BLaER1 (cell line): ENCODE measurements around the gene FERMT3.

Experiments
- H3K27ac ChIP-seq: shearing (Covaris generic); formaldehyde crosslinking; 2 replicates; pipeline ENCODE4 v1.8.1; 2022
- H3K27me3 ChIP-seq: shearing (Covaris generic); formaldehyde crosslinking; 2 replicates; pipeline ENCODE4 v1.8.1; 2022
- H3K36me3 ChIP-seq: shearing (Covaris generic); formaldehyde crosslinking; 2 replicates; pipeline ENCODE4 v1.8.1; 2022
- H3K4me1 ChIP-seq: shearing (Covaris generic); formaldehyde crosslinking; 2 replicates; pipeline ENCODE4 v1.8.1; 2022
- H3K4me2 ChIP-seq: shearing (Covaris generic); formaldehyde crosslinking; 2 replicates; pipeline ENCODE4 v1.8.1; 2022
- H3K4me3 ChIP-seq: shearing (Covaris generic); formaldehyde crosslinking; 2 replicates; pipeline ENCODE4 v1.8.1; 2022
- H3K9ac ChIP-seq: shearing (Covaris generic); formaldehyde crosslinking; 2 replicates; pipeline ENCODE4 v1.8.1; 2022
- H3K9me3 ChIP-seq: shearing (Covaris generic); formaldehyde crosslinking; 2 replicates; pipeline ENCODE4 v1.8.1; 2022
- H4K20me1 ChIP-seq: shearing (Covaris generic); formaldehyde crosslinking; 2 replicates; pipeline ENCODE4 v1.8.1; 2022
- Cebpa-rat ChIP-seq: shearing (Covaris generic); IDR thresholded peaks from 2 replicates; pipeline ENCODE4 v1.8.1; 2022

Gene FERMT3

GRCh38 chr11:64265176-64266160 is 58.9 kb downstream of the FERMT3 start:
- H3K27ac ChIP-seq, result peak overlapping the region; percentile 100
- H3K9me3 ChIP-seq, result no peaks in the 10 kb centered on the region
- peak overlapping the region; percentile 96 for H3K4me2 ChIP-seq
- peak overlapping the region; percentile 83 for H3K4me3 ChIP-seq
- TF ChIP-seq Cebpa-rat, result no peak
- H3K27me3 ChIP-seq, result no peaks in the 10 kb centered on the region
- H4K20me1 ChIP-seq, result no peaks in the 10 kb centered on the region
- peaks cover 65% of the 10 kb centered on the region for H3K4me1 ChIP-seq
- H3K36me3 ChIP-seq, result peaks cover 48% of the 10 kb centered on the region
- H3K9ac ChIP-seq, result peak overlapping the region; percentile 97

- no peak for TF ChIP-seq Cebpa-rat
- H4K20me1 ChIP-seq, result no peaks in the 10 kb centered on the region
- peak overlapping the region; percentile 97 for H3K9ac ChIP-seq
- H3K4me2 ChIP-seq, result peak overlapping the region; percentile 96
- no peaks in the 10 kb centered on the region for H3K27me3 ChIP-seq
- no peaks in the 10 kb centered on the region for H3K9me3 ChIP-seq
- H3K4me3 ChIP-seq, result peak overlapping the region; percentile 83
- H3K36me3 ChIP-seq, result peaks cover 41% of the 10 kb centered on the region
- H3K4me1 ChIP-seq, result peaks cover 65% of the 10 kb centered on the region
- peak overlapping the region; percentile 100 for H3K27ac ChIP-seq
Observed at GRCh38 chr11:64266339-64266738, 59.8 kb downstream of the FERMT3 start.

GRCh38 chr11:64267207-64267945 is 60.9 kb downstream of the FERMT3 start:
- H3K27me3 ChIP-seq, result no peaks in the 10 kb centered on the region
- no peaks in the 10 kb centered on the region for H4K20me1 ChIP-seq
- H3K4me1 ChIP-seq, result peaks cover 74% of the 10 kb centered on the region
- H3K4me2 ChIP-seq, result peak overlapping the region; percentile 96
- TF ChIP-seq Cebpa-rat, result no peak
- H3K9me3 ChIP-seq, result no peaks in the 10 kb centered on the region
- H3K27ac ChIP-seq, result peak overlapping the region; percentile 100
- H3K9ac ChIP-seq, result peak overlapping the region; percentile 97
- peak overlapping the region; percentile 83 for H3K4me3 ChIP-seq
- peaks cover 31% of the 10 kb centered on the region for H3K36me3 ChIP-seq

- TF ChIP-seq Cebpa-rat, result no peak
- Histone ChIP-seq H4K20me1 (no peaks in the 10 kb centered on the region), H3K27me3 (no peaks in the 10 kb centered on the region), H3K4me3 (peak overlapping the region; percentile 83), H3K4me1 (peaks cover 75% of the 10 kb centered on the region), H3K36me3 (peaks cover 28% of the 10 kb centered on the region), H3K9me3 (no peaks in the 10 kb centered on the region), H3K27ac (peak overlapping the region; percentile 100), H3K9ac (peak overlapping the region; percentile 97), H3K4me2 (peak overlapping the region; percentile 96)
Observed at GRCh38 chr11:64268025-64268892, 61.7 kb downstream of the FERMT3 start.

GRCh38 chr11:64268893-64269539 is 62.5 kb downstream of the FERMT3 start:
- Histone ChIP-seq H3K4me3 (peak overlapping the region; percentile 83), H3K4me2 (peak overlapping the region; percentile 96), H3K27me3 (no peaks in the 10 kb centered on the region), H3K9me3 (no peaks in the 10 kb centered on the region), H4K20me1 (no peaks in the 10 kb centered on the region), H3K27ac (peak overlapping the region; percentile 100), H3K4me1 (peaks cover 68% of the 10 kb centered on the region), H3K36me3 (peaks cover 25% of the 10 kb centered on the region), H3K9ac (peak overlapping the region; percentile 97)
- no peak for TF ChIP-seq Cebpa-rat

- H3K27ac ChIP-seq, result peak overlapping the region; percentile 100
- peak overlapping the region; percentile 83 for H3K4me3 ChIP-seq
- H3K36me3 ChIP-seq, result peaks cover 24% of the 10 kb centered on the region; the same call in 1 of the 2 replicates
- peak overlapping the region; percentile 97 for H3K9ac ChIP-seq
- H3K27me3 ChIP-seq, result no peaks in the 10 kb centered on the region
- peak; percentile 94 for TF ChIP-seq Cebpa-rat
- no peaks in the 10 kb centered on the region for H3K9me3 ChIP-seq
- no peaks in the 10 kb centered on the region for H4K20me1 ChIP-seq
- peak overlapping the region; percentile 96 for H3K4me2 ChIP-seq
- peaks cover 61% of the 10 kb centered on the region for H3K4me1 ChIP-seq
Observed at GRCh38 chr11:64269540-64270220, 63.2 kb downstream of the FERMT3 start.
